ENCODE data around the gene ATG4B.
"Not testable (repeated sequence)": the region's sequence is repeated elsewhere in the genome, so short reads cannot be mapped to it uniquely, and the experiment has no call there.

ATG4B gene

DNA sequence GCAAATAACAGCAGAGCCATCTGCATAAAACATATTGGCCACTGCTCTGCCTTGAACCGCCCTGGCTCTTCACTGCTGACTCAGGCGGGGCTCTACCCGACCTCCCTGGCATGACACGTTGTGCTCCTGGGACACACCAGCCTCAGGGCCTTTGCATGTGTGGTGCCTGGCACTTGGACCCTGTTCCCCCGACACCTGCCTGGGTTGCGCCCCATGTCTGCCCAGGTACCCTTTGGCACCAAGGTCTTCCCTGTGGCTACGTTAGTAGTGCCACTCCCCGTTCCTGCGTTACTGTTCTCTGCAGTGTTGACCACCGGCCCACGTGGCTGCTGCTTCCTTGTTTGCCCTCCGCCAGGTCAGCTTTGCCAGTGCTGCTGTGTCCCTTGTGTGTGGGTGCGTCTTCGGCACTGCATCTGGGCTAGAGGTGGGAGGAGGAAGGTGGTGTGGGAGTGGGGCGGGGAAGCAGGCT lies 20.3 kb downstream of the ATG4B start:
- Mint-ChIP-seq H3K4me3 (no peak overlapping the region), H3K9me3 (no peaks in the 10 kb centered on the region), H3K27ac (no peak overlapping the region), H3K4me1 (no peaks in the 10 kb centered on the region), H3K27me3 (no peaks in the 10 kb centered on the region), H3K36me3 (peaks cover 30% of the 10 kb centered on the region)
- DNase-seq, result no peak
- CTCF ChIA-PET, result interaction anchor here (0.6 to 1.2 kb wide), 3 partner anchors 15 to 221 kb away, joined by 3 to 5 read pairs (median 4); no protein-coding TSS in a partner anchor

DNA sequence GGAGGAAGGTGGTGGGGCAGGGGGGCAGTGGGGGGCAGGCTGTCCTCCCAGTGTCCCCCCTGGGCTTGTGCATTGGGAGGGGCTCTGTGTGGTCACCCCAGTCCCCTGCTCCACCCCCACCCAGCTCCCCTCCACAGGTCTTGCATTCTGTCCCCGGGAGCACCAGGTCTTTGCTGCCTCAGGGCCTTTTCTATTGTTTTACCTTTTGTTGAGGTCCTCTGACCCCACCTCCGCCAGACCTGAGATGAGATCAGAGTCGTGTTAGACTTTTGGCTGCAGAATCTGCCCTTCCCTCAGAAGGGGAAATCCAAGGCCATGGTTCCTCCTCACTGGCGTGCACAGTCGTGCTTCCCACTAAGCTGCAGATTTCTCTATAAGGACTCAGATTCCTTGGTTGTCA lies 20.8 kb downstream of the ATG4B start:
- H3K4me3 Mint-ChIP-seq, result no peak overlapping the region
- H3K27ac Mint-ChIP-seq, result no peak overlapping the region
- H3K4me1 Mint-ChIP-seq, result no peaks in the 10 kb centered on the region
- DNase-seq, result no peak
- H3K9me3 Mint-ChIP-seq, result no peaks in the 10 kb centered on the region
- H3K27me3 Mint-ChIP-seq, result no peaks in the 10 kb centered on the region
- CTCF ChIA-PET, result interaction anchor here (0.6 to 1.7 kb wide), 6 partner anchors 8 to 220 kb away, joined by 3 to 5 read pairs (median 4); no protein-coding TSS in a partner anchor
- peaks cover 27% of the 10 kb centered on the region for H3K36me3 Mint-ChIP-seq

DNA sequence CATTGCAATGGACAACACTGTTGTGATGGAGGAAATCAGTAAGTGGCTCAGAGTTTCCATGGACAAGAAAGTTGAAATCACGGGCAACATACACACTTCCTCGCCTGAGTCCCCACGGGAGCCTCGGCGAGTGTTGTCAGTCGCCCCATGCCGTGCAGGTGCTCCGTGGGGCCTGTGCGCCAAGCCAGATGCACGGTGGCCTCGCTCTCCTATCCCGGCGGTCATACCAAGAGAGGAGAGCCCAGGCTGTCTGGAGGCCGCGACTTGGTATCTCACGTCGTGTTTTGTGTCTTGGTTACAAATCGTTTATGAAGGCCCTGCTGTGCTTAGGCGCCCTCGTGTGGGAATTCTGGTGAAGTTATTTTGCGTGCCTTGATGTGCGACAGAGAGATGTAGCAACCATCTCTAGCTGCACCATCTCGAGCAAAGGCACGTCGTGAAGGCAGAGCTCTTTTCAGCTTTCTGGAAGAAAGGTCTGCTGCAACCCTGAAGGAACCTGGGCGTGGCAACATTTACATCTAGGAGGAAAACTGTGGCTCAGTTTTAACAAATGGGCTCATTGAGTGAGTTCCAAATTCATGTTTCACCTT lies 21.8 kb downstream of the ATG4B start:
- no peaks in the 10 kb centered on the region for H3K27me3 Mint-ChIP-seq
- H3K9me3 Mint-ChIP-seq, result no peaks in the 10 kb centered on the region
- no peak overlapping the region for H3K27ac Mint-ChIP-seq
- H3K4me3 Mint-ChIP-seq, result no peak overlapping the region
- peaks cover 27% of the 10 kb centered on the region for H3K36me3 Mint-ChIP-seq
- CTCF ChIA-PET, result interaction anchor here (0.6 to 1.7 kb wide), 8 partner anchors 9 to 317 kb away, joined by 3 to 5 read pairs (median 4); no protein-coding TSS in a partner anchor
- H3K4me1 Mint-ChIP-seq, result no peaks in the 10 kb centered on the region
- peak; percentile 63 for DNase-seq

DNA sequence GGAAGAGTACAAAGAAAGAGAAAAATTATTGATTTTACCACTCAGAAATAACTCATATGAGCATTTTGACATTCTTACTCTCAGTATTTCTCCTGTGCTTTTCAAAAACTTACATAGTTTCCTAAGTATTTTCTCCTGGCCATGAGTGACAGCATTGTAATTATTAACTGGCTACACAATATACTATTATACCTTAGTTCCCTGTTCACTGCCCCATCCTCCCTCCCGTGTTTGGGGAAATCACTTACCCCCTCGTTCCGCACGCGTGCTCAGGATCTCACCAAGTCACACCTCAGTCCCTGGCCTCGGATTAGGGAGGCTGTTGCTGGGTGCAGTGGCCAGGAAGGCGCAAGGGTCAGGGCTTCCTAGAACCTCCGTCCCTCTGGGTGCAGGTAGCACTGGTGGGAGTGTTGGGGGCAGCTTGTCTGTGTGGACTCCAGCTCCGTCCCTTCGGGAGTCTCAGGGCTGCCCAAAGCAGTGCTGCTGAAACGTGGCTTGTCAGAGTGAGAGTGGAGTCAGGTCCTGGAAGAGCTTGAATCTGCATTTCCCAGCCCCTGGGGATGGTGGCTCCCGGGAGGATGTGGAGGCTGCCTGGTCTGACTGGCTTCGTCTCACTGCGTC lies 23.2 kb downstream of the ATG4B start:
- Mint-ChIP-seq H3K9me3 (no peaks in the 10 kb centered on the region), H3K4me3 (no peak overlapping the region), H3K27ac (no peak overlapping the region), H3K4me1 (peaks cover 5% of the 10 kb centered on the region), H3K27me3 (no peaks in the 10 kb centered on the region), H3K36me3 (peaks cover 20% of the 10 kb centered on the region)
- CTCF ChIA-PET, result no interaction called here
- no peak for DNase-seq

DNA sequence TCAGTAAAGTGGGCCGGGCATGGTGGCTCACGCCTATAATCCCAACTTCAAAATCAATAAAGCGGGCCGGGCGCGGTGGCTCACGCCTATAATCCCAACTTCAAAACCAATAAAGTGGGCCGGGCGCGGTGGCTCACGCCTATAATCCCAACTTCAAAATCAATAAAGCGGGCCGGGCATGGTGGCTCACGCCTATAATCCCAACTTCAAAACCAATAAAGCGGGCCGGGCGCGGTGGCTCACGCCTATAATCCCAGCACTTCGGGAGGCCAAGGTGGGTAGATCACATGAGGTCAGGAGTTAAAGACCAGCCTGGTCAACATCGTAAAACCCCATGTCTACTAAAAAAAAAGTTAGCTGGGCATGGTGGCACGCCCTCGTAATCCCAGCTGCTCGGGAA lies 25.2 kb downstream of the ATG4B start:
- H3K4me3 Mint-ChIP-seq, DNase-seq, H3K9me3 Mint-ChIP-seq, H3K4me1 Mint-ChIP-seq, CTCF ChIA-PET, H3K27me3 Mint-ChIP-seq, H3K27ac Mint-ChIP-seq: not testable (repeated sequence)
- peaks cover 13% of the 10 kb centered on the region for H3K36me3 Mint-ChIP-seq

DNA sequence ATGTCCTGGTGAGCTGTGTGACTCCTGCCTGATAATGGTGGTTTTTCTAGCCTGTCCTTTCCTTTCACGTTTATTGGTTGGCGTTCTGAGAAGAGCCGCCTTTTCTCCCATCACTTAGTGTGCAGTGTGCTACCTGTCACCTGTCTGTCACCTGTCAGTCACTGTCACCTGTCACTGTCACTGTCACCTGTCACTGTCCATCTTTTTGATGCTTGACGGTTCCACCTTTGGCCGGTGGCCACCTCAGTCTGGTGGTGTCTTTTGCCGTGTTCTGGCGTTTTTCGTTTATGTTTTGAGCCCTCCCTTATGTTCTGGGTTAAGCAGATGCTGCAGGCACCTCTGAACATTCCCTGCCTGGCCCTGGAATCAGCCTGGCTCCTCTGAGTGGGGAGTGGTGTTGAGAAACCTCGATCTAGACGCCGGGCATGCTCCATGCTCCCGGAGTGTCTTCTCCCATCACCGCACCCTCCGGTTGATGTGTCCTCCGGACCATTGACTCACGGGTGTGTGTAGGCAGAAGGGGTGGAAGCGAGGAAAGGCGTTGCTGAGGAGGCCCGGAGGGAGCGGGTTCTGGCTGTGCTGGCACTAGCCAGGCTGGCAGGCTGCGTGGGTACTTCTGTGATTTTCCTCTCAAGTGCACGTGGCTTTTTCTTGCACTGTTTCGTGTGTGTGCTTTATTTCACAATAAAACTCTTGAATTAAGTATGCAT lies 28.4 kb downstream of the ATG4B start:
- H3K27me3 Mint-ChIP-seq, result no peaks in the 10 kb centered on the region

DNA sequence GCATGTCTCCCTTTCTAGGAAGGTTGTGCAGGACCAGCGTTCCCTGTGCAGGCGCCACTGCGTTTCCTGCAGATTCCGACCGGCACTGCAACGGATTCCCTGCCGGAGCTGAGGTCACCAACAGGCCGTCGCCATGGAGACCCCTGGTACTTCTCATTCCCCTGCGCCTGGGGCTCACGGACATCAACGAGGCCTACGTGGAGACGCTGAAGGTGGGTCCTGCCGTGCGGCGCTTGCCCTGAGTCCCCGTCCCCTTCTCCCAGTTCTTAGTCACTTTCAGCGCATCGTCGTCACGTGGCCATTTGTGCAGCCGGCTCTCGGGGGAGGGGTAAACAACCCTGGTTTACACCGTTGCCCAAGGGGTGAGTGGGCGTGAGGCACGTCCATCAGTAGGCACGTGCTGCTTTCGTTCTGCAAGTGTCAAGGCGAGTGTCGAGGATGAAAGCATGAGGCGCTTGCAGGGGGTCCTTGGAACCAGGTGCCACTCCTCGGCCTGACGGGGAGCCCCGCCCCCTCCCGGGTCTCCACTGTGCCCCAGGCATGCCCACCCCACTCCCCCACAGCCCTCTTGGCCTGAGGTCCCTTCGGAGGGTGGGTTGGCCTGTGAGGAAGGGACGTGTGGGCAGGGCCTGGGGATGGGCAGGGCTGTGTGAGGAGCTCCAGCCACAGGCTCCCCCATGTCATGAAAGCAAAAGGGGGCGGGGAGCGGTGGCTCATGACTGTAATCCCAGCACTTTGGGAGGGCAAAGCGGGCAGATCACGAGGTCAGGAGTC lies 29.3 kb downstream of the ATG4B start:
- H3K27ac Mint-ChIP-seq, result no peak overlapping the region
- H3K4me1 Mint-ChIP-seq, result peaks cover 5% of the 10 kb centered on the region
- no peaks in the 10 kb centered on the region for H3K27me3 Mint-ChIP-seq
- CTCF ChIA-PET, result no interaction called here
- no peak for DNase-seq
- H3K4me3 Mint-ChIP-seq, result no peak overlapping the region
- H3K36me3 Mint-ChIP-seq, result peaks cover 11% of the 10 kb centered on the region
- H3K9me3 Mint-ChIP-seq, result no peaks in the 10 kb centered on the region

More for the DNA sequence above, 28.4 kb downstream of the ATG4B start:
- CTCF ChIA-PET, result interaction anchor here (0.8 to 2.4 kb wide), 3 partner anchors 10 to 212 kb away, joined by 3 to 12 read pairs (median 3); no protein-coding TSS in a partner anchor
- Mint-ChIP-seq H3K4me1 (peaks cover 5% of the 10 kb centered on the region), H3K9me3 (no peaks in the 10 kb centered on the region), H3K36me3 (peaks cover 11% of the 10 kb centered on the region), H3K27ac (no peak overlapping the region), H3K4me3 (no peak overlapping the region)
- no peak for DNase-seq

DNA sequence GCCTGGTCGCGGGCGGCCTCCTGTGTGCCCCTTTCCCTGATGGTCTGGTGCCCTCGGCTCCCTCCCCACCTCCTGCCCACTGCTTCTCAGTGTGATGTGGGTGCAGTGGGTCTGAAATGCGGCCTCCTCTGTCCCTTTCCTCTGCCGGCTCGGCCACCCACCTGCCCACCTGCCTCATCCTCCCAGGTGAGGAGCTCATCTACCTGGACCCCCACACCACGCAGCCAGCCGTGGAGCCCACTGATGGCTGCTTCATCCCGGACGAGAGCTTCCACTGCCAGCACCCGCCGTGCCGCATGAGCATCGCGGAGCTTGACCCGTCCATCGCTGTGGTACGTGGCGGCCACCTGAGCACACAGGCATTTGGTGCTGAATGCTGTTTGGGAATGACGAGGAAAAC lies 30.9 kb downstream of the ATG4B start:
- H3K4me3 Mint-ChIP-seq, result no peak overlapping the region
- CTCF ChIA-PET, result no interaction called here
- H3K27ac Mint-ChIP-seq, result no peak overlapping the region
- DNase-seq, result no peak
- H3K36me3 Mint-ChIP-seq, result peaks cover 13% of the 10 kb centered on the region
- H3K27me3 Mint-ChIP-seq, result no peaks in the 10 kb centered on the region
- H3K4me1 Mint-ChIP-seq, result peaks cover 5% of the 10 kb centered on the region
- no peaks in the 10 kb centered on the region for H3K9me3 Mint-ChIP-seq

DNA sequence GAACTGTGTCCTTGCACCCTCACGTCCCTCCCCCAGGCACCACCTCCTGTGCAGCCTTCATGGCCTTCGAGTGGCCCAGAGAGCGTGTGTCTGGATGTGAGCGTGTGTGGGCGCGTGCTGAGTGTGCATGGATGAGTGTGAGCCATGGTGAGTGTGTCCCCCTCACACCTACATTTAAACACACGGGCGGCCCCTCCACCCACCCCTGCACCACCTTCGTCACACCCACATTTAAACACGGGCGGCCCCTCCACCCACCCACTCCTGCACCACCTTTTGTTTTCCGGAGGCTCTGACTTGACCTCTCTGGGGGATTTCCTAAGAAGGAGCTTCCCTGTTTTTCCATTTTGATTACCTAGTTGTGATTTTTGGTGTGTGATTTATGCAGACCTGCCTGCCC lies 31.3 kb downstream of the ATG4B start:
- Mint-ChIP-seq H3K4me1 (peaks cover 9% of the 10 kb centered on the region), H3K4me3 (no peak overlapping the region), H3K9me3 (no peaks in the 10 kb centered on the region), H3K36me3 (peaks cover 13% of the 10 kb centered on the region), H3K27me3 (no peaks in the 10 kb centered on the region), H3K27ac (no peak overlapping the region)
- no peak for DNase-seq
- CTCF ChIA-PET, result no interaction called here

DNA sequence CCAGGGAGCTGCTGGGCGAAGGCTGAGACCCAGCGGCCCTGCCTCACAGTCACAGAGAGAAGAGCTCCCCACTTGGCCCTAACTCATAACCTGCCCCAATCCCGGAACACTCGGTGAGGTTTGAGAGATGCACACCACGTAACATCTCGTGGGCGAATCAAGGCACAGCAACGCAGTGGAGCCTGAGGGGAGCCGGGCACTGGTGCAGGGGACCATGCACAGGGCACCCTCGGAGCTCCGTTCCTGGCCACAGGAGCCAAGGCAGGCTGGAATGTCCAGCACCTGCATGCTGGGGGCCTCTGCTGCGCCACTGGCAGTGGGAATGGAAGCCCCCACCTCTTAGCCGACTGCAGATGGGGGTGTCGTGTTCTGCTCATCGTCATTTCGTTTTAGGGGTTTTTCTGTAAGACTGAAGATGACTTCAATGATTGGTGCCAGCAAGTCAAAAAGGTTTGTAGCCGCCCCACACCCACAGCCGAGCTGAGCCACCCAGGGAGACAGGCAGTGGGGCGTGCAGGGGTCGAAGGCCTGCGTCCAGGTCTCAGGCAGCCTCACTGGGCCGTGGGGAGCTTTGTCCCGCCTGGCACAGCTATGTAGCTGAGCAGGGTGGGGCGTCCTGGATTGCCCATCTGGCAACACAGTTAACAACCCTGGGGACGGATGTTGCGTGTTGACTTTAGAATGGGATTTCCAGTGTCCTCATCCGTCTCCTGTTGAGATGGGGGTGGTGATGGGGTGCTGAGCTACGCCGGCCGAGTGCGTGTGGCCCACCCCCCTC lies 33.0 kb downstream of the ATG4B start:
- Mint-ChIP-seq H3K4me3 (no peak overlapping the region), H3K27ac (no peak overlapping the region), H3K4me1 (peaks cover 4% of the 10 kb centered on the region), H3K9me3 (no peaks in the 10 kb centered on the region), H3K36me3 (peaks cover 18% of the 10 kb centered on the region), H3K27me3 (no peaks in the 10 kb centered on the region)
- CTCF ChIA-PET, result interaction anchor here (1.1 to 1.5 kb wide), 2 partner anchors 205 to 208 kb away, joined by 3 read pairs; no protein-coding TSS in a partner anchor
- no peak for DNase-seq

DNA sequence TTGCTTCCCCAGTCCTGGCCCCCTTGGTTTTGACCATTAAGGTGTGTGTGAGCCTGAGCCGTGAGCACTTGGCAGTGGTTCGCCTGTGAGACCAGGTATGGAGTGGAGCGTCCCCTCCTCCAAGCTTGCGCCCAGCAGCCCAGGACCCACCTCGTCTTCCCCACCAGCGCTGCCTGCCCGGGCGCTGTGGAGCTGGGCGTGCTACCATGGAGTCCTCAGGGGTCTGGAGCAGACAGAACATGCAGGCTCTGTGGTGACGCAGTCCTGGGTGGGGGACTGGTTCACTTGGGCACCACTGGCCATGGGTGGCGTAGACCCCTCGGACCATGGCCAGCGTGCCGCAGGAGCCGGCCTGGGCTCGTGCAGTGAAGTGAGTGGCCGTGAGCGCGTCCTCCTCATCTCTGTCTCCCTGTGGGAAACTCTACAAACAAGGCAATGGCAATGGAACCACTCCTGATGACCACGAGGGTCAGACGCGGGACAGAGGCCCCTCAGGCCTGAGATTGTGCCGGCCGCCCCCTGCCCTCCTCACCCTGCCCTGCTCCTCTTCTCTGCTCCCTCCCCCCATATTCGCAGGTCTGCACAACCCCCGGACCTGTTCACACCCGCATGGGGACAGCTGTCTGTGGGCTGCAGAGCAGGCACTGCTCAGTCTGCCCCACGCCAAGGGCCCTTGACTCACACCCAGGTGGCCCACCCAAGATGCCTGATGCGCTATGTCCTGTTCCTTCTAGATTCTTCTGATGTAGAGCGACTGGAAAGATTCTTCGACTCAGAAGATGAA lies 34.2 kb downstream of the ATG4B start:
- Mint-ChIP-seq H3K4me3 (no peak overlapping the region), H3K4me1 (peaks cover 4% of the 10 kb centered on the region), H3K27me3 (no peaks in the 10 kb centered on the region), H3K36me3 (peaks cover 26% of the 10 kb centered on the region), H3K27ac (no peak overlapping the region), H3K9me3 (no peaks in the 10 kb centered on the region)
- CTCF ChIA-PET, result no interaction called here
- no peak for DNase-seq

DNA sequence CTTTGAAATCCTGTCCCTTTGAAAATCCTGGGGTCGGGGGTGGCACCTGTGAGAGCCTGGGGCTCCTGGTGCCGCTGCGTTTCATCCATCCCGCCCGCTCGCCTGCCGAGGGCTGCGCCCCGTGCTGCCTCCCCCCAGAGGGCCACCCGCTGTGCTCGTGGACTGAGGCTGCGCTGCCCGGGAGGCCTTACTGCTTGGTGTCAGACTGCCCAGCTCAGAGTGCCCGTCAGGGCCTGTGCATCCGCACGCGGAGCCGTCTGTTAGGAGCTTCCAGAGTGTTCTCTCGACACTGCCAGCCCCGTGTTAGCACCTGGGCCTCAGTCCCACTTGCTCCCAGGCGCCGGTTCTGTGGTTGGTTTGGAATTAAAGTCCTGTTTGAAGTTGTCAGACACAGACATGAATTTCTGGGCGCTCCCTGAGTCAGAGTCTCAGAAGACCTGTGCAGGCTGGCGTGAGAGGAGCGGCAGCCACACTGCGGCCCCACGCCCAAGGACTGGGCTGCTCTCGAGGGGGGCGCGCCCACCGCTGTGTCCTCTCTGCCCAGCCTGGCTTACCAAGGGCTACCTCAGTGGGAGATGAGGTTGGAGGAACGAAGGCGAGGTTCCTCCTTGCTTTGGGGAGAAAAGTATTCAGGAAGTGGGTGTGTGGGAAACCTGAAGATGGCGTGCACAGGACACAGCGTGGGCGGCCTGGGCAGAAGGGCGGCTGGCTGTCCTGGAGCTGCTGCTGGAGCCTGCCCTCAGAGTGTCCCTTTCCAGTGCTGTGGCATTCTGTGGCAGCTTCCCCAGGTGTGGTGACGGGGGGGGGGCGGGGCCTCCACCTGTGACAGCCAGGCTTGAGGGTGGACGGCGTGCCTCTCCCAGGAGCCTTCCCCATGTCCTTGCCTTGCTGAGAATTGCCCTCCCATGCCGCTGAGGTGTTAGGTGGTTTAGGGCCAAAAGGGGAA lies 35.0 kb downstream of the ATG4B start:
- DNase-seq, result no peak
- H3K4me1 Mint-ChIP-seq, result peaks cover 4% of the 10 kb centered on the region
- CTCF ChIA-PET, result no interaction called here
- H3K9me3 Mint-ChIP-seq, result no peaks in the 10 kb centered on the region
- H3K27me3 Mint-ChIP-seq, result no peaks in the 10 kb centered on the region
- H3K27ac Mint-ChIP-seq, result peak overlapping the region; percentile 52
- H3K4me3 Mint-ChIP-seq, result no peak overlapping the region
- peaks cover 31% of the 10 kb centered on the region for H3K36me3 Mint-ChIP-seq
